ENCODE results near the gene WFDC5.
"Not testable (repeated sequence)": the region's sequence is repeated elsewhere in the genome, so short reads cannot be mapped to it uniquely, and the experiment has no call there.

The WFDC5 gene

DNA sequence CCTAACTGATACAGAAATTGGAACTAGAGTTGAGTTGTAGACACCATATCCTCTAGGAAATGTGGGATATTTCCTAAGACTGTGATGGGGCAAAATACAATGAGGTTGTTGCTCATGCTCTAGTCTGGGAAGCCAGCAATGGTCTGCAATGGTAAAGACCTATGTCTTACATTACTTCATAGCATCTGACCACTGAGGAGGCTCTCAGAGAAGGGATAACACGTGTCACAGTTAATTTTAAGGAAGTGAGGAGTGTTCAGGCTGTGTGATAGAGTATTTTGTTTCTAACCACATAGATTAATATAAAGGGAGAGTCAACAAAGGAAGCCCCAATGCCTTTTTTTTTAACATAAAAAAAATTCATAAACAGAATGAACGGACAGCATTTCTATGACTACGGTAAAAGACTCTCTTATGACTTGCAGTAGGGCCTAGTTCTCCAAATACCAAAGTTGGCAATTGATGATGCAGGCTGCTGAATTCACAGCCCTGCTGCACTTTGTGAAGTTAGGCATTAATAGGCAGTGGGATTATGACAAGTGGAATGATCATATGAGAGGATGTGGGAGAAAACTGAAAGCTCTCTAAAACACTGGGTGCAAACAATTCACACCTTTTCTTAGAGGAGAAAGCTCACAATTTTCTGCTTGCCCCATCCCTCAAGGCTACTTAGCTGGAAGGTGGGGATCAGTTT, 27.7 kb downstream of the WFDC5 start:
- no peak for DNase-seq

DNA sequence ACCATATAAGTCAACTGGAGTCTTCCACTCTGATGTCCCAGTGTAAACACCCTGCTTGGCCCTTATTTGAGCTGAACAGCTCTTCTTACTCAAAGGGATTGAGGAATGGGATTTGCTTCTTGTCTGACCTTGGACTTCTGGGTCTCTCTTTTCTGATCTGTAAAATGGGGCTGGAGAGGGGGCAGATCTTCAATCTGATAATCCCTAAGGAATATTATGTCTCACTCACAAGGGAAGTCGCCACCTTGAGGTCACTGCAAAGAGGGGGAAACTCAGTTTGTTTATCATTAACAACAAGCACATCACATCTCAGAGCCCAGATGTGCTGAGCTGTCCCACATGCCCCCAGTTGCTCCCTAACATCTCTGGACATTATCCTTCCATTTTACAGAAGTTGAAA, 29.1 kb downstream of the WFDC5 start:
- no peak for DNase-seq

GRCh38 chr20:45085289-45085688, 29.7 kb downstream of the WFDC5 start:
- no peak for DNase-seq

DNA sequence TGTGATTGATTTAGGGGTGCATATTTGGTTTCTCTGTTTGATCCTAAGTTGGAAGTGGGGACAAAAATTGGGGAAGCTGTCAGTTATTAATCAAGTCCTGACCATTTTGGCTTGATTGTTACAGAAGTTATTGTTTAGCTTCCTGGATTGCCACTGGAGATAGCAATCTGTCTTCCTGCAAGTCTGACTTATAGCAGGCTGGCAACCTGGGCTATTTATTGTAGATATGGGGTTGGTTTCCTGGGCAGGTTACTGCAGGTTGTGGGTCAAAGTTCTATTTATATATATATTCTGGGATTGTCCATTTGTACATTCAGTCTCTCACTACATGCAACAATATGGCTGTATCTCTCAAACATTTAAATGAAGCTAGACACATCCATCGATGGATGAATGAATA, 31.8 kb downstream of the WFDC5 start:
- no peak for DNase-seq

GRCh38 chr20:45082468-45082867, 32.5 kb downstream of the WFDC5 start:
- DNase-seq: no peak

DNA sequence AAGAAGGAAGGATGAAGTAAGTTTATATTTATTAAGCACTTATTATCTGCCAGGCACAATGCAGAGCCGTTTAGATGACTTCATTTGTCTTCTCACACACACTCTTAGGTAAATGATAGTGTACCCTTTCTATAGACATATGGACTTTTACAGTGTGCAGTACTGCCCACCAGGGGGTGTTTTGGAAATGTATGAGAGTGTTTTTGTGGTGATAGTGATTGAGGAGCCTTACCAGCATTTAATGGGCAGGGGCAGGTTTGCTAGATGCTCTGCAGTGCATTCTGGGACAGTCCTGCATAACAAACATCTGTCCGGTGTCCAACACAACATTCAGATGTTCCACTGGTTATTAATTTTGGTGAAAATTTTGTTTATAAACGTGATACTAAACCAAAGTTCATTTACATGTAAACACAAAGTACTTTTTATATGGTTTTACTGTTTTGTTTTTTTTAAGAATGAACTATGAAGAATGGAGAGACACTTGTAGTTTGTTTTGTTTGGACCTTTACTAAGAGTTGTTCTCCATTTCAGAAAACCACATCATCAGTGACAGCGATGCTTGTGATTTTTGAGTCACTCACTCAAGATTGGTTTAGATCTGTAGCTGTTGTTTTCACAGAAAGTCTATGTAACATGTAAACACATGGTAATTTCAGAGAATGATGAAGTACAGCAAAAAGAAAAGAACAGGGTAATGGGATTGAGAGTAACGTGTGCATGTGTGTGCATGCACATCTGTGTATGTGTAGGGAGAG, 33.9 kb downstream of the WFDC5 start:
- DNase-seq: no peak

GRCh38 chr20:45077559-45077958, 37.4 kb downstream of the WFDC5 start:
- no peak for DNase-seq

DNA sequence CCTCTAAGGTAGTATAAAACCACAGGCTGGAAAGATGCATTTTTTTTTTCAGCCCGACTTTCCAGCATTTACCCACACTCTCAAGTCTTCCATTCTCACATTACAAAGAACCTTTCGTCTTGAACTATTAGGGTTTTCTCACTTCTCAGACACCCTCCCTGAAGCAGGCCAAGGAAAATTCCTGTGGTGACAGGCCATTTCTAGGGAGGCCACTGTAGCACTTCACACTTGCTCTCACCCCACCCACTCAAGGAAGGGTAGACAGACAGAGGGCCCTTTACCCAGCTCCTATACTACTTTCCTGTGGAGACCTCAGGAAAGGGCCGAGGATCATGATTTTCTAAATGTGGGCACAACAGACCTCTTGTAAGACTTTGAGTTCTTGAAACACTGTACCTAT, 41.8 kb downstream of the WFDC5 start:
- no peak for DNase-seq

DNA sequence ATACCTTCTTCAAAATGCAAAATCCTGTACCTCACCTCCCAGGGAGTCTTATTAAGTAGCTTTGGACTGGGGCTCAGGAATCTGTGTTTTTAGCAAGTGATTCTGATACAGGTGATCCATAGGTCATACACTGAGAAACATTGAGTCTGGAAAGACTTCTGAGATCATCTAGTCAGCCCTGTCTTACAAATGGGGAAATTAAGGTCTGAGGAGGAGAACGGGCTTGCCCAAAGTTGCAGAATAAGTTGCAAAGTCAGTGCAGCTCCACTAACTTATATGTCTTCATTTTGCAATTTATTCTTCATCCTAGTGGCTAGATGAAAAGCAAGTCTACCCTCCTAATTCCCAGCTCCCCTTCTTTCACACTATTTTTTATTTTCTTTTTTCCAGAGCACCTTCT, 42.9 kb downstream of the WFDC5 start:
- DNase-seq: no peak

DNA sequence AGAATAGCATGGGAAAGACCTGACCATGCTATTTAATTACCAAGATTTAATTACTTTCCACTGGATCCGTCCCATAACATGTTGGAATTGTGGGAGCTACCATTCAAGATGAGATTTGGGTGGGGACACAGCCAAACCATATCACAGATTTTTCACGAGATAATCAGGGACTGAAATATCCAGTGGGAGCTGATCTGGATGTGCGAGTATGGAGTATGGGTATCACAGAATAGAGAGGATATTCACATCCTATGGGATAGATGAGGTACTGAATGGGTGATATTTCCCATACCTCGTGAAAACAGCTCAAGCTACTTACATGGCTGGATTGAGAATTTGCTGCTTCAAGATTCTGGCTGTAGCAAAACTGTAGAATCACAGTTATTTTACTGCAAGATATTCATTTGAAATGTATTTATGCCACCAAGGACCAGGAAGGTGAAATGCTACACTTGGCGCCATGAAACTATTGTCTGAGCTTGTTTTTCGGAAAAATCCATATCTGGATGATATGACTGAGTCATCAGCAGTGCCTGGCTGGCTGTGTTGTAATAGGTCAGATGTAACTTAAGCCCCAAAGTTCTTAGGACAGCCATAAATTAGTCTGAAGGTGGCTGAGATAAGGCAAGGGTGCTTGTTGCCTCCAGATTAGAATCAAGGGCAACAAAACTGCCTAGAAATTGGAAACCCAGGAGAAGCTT, 43.9 kb downstream of the WFDC5 start:
- DNase-seq: no peak

- DNase-seq: no peak
These were observed 45.7 kb downstream of the WFDC5 start for GRCh38 chr20:45069261-45069660.

DNA sequence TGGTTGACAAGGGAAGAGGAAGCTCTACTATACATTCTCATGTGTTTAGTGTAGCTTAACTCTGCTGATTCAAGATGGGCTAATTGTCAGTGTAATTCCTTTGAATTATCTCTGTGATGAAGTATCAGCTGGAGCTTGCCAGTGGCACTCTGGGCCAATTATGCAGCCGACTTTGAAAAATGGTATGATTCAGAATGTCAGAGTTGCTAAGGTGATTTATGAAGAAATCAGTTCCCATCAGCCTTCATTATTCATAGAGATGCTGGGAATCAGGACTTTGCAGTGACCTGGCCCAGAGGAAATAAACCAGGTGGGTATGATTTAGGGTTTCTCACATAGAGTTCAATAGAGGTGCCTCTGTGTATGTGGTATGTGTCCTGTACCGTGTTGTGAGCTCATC, 47.4 kb downstream of the WFDC5 start:
- no peak for DNase-seq

DNA sequence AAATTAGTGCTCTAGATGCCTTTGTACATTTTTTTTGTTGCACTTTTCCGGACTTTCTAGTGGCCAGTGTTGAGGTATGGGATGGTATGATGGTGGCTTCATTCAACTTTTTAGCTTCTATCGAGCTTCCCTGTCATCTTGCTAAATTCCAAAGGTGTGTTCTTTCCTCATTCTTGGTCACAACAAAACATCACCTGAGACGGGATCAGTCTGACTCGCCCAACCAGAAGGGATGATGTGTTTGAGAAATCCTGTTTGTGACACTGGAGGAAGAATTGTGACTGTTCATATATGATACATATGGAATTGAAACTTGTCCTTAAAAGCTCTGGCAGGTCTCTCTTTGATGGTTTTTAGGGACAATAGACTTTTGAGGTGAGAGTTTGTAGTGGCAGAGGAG, 47.9 kb downstream of the WFDC5 start:
- DNase-seq: no peak

- DNase-seq: no peak
These were observed 48.6 kb downstream of the WFDC5 start for GRCh38 chr20:45066372-45066771.

GRCh38 chr20:45064812-45065211, 50.2 kb downstream of the WFDC5 start:
- no peak for DNase-seq

GRCh38 chr20:45063107-45063506, 51.9 kb downstream of the WFDC5 start:
- DNase-seq: not testable (repeated sequence)

DNA sequence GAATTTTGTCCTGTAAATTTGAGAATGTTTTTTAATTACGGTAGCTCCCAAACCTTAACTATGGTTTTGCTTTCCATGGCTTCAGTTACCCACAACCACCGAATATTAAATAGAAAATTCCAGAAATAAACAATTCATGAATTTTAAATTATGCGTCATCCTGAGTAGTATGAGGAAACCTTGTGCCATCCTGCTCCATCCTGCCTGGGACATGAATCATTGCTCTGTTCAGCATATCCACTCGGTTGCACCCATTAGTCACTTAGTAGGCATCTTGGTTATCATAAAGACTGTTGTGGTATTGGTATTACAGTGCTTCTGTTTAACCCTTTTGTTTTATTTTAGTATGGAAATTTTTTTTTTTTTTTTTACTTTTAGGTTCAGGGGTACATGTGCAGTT, 53.7 kb downstream of the WFDC5 start:
- no peak for DNase-seq

DNA sequence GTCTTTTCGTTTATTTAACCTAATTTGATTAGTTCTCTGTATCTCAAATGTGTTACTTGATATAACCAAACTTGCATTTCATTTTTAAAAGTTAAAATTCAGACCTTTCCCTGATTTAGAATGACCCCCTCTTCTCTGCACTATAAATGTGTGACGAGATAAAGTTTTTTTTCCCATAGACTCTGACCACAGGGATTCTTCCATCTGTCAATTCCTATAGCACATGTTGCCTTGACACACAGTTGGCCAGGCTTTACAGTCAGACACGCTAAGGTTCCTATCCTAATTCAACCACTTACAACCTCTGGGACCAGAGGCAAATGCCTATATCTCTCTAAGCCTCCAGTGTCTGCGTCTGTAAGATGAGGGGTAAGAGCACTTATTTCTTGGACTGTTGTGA, 54.7 kb downstream of the WFDC5 start:
- DNase-seq: no peak
